ENCODE measurements around the gene IPPK.
A peak's percentile ranks its signal among the peaks of the same experiment; 100 is the strongest.

The IPPK gene

GRCh38 chr9:92600462-92601261 lies 69.3 kb downstream of the IPPK start:
- H4K91ac ChIP-seq (ENCODE audit: low read depth, low read length, poor library complexity), result no peak overlapping the region
- no peak overlapping the region for H3K4ac ChIP-seq (ENCODE audit: low read length)
- H3K4me2 ChIP-seq (ENCODE audit: insufficient read depth, low read length, poor library complexity, severe bottlenecking), result no peak overlapping the region
- no peak for DNase-seq (ENCODE audit: low spot score)
- H4K8ac ChIP-seq (ENCODE audit: low read depth, low read length), result no peak overlapping the region
- no peak overlapping the region for H2BK120ac ChIP-seq (ENCODE audit: low read depth, low read length)
- no peak overlapping the region for H2BK15ac ChIP-seq (ENCODE audit: low read length)
- no peak overlapping the region for H3K14ac ChIP-seq (ENCODE audit: low read length)
- H3K27me3 ChIP-seq (ENCODE audit: control insufficient read depth in 3 of 3, insufficient read depth in 3 of 3, low read depth in 1 of 3, low read length in 3 of 3), result no peaks in the 10 kb centered on the region
- H2BK12ac ChIP-seq (ENCODE audit: low read length), result no peak overlapping the region
- H3K79me1 ChIP-seq (ENCODE audit: low read depth, low read length), result no peaks in the 10 kb centered on the region
- no peak overlapping the region for H3K27ac ChIP-seq (replicated peaks; ENCODE audit: low read length)
- H3K9me3 ChIP-seq (replicated peaks in 1 of 2; ENCODE audit: control insufficient read depth in 2 of 2, insufficient read depth in 1 of 2, low read depth in 1 of 2, low read length in 2 of 2), result peaks cover 0 to 7% of the 10 kb centered on the region in 2 donors
- WGBS, 2 donors (ENCODE audit: extremely low coverage in 2 of 2, insufficient read length in 2 of 2, insufficient replicate concordance in 1 of 2), result no CpG with 5 or more reads among the region's 12 CpGs
- H2AK5ac ChIP-seq (ENCODE audit: low read depth, low read length), result no peak overlapping the region
- no peak overlapping the region for H3K23ac ChIP-seq (ENCODE audit: low read depth, low read length, poor library complexity)
- no peaks in the 10 kb centered on the region for H3K36me3 ChIP-seq (replicated peaks in 1 of 2; ENCODE audit: control insufficient read depth in 2 of 2, insufficient read depth in 2 of 2, low read length in 2 of 2)
- H2AFZ ChIP-seq (ENCODE audit: low read length), result no peak overlapping the region
- H3K4me1 ChIP-seq (ENCODE audit: control insufficient read depth in 2 of 2, insufficient read depth in 1 of 2, low read depth in 1 of 2, low read length in 2 of 2), result no peaks in the 10 kb centered on the region
- H3K9ac ChIP-seq (ENCODE audit: low read depth, low read length, poor library complexity), result peak overlapping the region; percentile 7
- H3K4me3 ChIP-seq (ENCODE audit: low read length in 2 of 2), result no peak overlapping the region
- no peak overlapping the region for H3K18ac ChIP-seq (ENCODE audit: low read length)
- no peak overlapping the region for H2BK5ac ChIP-seq (ENCODE audit: low read length)

GRCh38 chr9:92599938-92600461 lies 69.9 kb downstream of the IPPK start:
- no peak overlapping the region for H3K27ac ChIP-seq (replicated peaks; ENCODE audit: low read length)
- H3K36me3 ChIP-seq (replicated peaks in 1 of 2; ENCODE audit: control insufficient read depth in 2 of 2, insufficient read depth in 2 of 2, low read length in 2 of 2), result no peaks in the 10 kb centered on the region
- DNase-seq (ENCODE audit: low spot score), result no peak
- no peak overlapping the region for H3K4me3 ChIP-seq (ENCODE audit: low read length in 2 of 2)
- no peaks in the 10 kb centered on the region for H3K27me3 ChIP-seq (ENCODE audit: control insufficient read depth in 3 of 3, insufficient read depth in 3 of 3, low read depth in 1 of 3, low read length in 3 of 3)
- H3K4ac ChIP-seq (ENCODE audit: low read length), result no peak overlapping the region
- H3K9ac ChIP-seq (ENCODE audit: low read depth, low read length, poor library complexity), result no peak overlapping the region
- H3K4me2 ChIP-seq (ENCODE audit: insufficient read depth, low read length, poor library complexity, severe bottlenecking), result no peak overlapping the region
- H3K9me3 ChIP-seq (replicated peaks in 1 of 2; ENCODE audit: control insufficient read depth in 2 of 2, insufficient read depth in 1 of 2, low read depth in 1 of 2, low read length in 2 of 2), result peaks cover 0 to 2% of the 10 kb centered on the region in 2 donors
- no peak overlapping the region for H3K23ac ChIP-seq (ENCODE audit: low read depth, low read length, poor library complexity)
- no peaks in the 10 kb centered on the region for H3K79me1 ChIP-seq (ENCODE audit: low read depth, low read length)
- no peak overlapping the region for H2BK15ac ChIP-seq (ENCODE audit: low read length)
- no CpG with 5 or more reads among the region's 4 CpGs for WGBS, 2 donors (ENCODE audit: extremely low coverage in 2 of 2, insufficient read length in 2 of 2, insufficient replicate concordance in 1 of 2)
- H2BK12ac ChIP-seq (ENCODE audit: low read length), result no peak overlapping the region
- H4K8ac ChIP-seq (ENCODE audit: low read depth, low read length), result no peak overlapping the region
- no peak overlapping the region for H2AK5ac ChIP-seq (ENCODE audit: low read depth, low read length)
- no peak overlapping the region for H4K91ac ChIP-seq (ENCODE audit: low read depth, low read length, poor library complexity)
- H2BK5ac ChIP-seq (ENCODE audit: low read length), result no peak overlapping the region
- no peak overlapping the region for H2AFZ ChIP-seq (ENCODE audit: low read length)
- H2BK120ac ChIP-seq (ENCODE audit: low read depth, low read length), result no peak overlapping the region
- no peak overlapping the region for H3K14ac ChIP-seq (ENCODE audit: low read length)
- H3K18ac ChIP-seq (ENCODE audit: low read length), result no peak overlapping the region
- H3K4me1 ChIP-seq (ENCODE audit: control insufficient read depth in 2 of 2, insufficient read depth in 1 of 2, low read depth in 1 of 2, low read length in 2 of 2), result no peaks in the 10 kb centered on the region

- Histone ChIP-seq H2AK5ac (ENCODE audit: low read depth, low read length) (no peak overlapping the region), H2BK5ac (ENCODE audit: low read length) (no peak overlapping the region), H2BK15ac (ENCODE audit: low read length) (no peak overlapping the region), H3K18ac (ENCODE audit: low read length) (no peak overlapping the region), H3K27me3 (ENCODE audit: control insufficient read depth in 3 of 3, insufficient read depth in 3 of 3, low read depth in 1 of 3, low read length in 3 of 3) (no peaks in the 10 kb centered on the region), H3K4me2 (ENCODE audit: insufficient read depth, low read length, poor library complexity, severe bottlenecking) (no peak overlapping the region), H4K8ac (ENCODE audit: low read depth, low read length) (no peak overlapping the region), H2BK12ac (ENCODE audit: low read length) (no peak overlapping the region), H2BK120ac (ENCODE audit: low read depth, low read length) (no peak overlapping the region), H3K9ac (ENCODE audit: low read depth, low read length, poor library complexity) (no peak overlapping the region), H3K79me1 (ENCODE audit: low read depth, low read length) (no peaks in the 10 kb centered on the region), H4K91ac (ENCODE audit: low read depth, low read length, poor library complexity) (no peak overlapping the region), H3K9me3 (replicated peaks in 1 of 2; ENCODE audit: control insufficient read depth in 2 of 2, insufficient read depth in 1 of 2, low read depth in 1 of 2, low read length in 2 of 2) (no peaks in the 10 kb centered on the region), H3K4me1 (ENCODE audit: control insufficient read depth in 2 of 2, insufficient read depth in 1 of 2, low read depth in 1 of 2, low read length in 2 of 2) (no peaks in the 10 kb centered on the region), H3K4ac (ENCODE audit: low read length) (no peak overlapping the region), H3K23ac (ENCODE audit: low read depth, low read length, poor library complexity) (no peak overlapping the region), H3K36me3 (replicated peaks in 1 of 2; ENCODE audit: control insufficient read depth in 2 of 2, insufficient read depth in 2 of 2, low read length in 2 of 2) (no peaks in the 10 kb centered on the region), H3K27ac (replicated peaks; ENCODE audit: low read length) (no peak overlapping the region), H2AFZ (ENCODE audit: low read length) (peak overlapping the region; percentile 17), H3K14ac (ENCODE audit: low read length) (no peak overlapping the region), H3K4me3 (ENCODE audit: low read length in 2 of 2) (no peak overlapping the region)
- no peak for DNase-seq (ENCODE audit: low spot score)
- no CpG with 5 or more reads among the region's 2 CpGs for WGBS, 2 donors (ENCODE audit: extremely low coverage in 2 of 2, insufficient read length in 2 of 2, insufficient replicate concordance in 1 of 2)
Observed at GRCh38 chr9:92598382-92598781, 71.5 kb downstream of the IPPK start.

- H3K36me3 ChIP-seq (replicated peaks in 1 of 2; ENCODE audit: control insufficient read depth in 2 of 2, insufficient read depth in 2 of 2, low read length in 2 of 2), result no peaks in the 10 kb centered on the region
- H3K4me2 ChIP-seq (ENCODE audit: insufficient read depth, low read length, poor library complexity, severe bottlenecking), result no peak overlapping the region
- no peak overlapping the region for H2BK15ac ChIP-seq (ENCODE audit: low read length)
- no peak overlapping the region for H3K23ac ChIP-seq (ENCODE audit: low read depth, low read length, poor library complexity)
- H4K91ac ChIP-seq (ENCODE audit: low read depth, low read length, poor library complexity), result no peak overlapping the region
- no peaks in the 10 kb centered on the region for H3K79me1 ChIP-seq (ENCODE audit: low read depth, low read length)
- H3K18ac ChIP-seq (ENCODE audit: low read length), result no peak overlapping the region
- H3K4me3 ChIP-seq (ENCODE audit: low read length in 2 of 2), result no peak overlapping the region
- no CpG with 5 or more reads among the region's 1 CpG for WGBS, 2 donors (ENCODE audit: extremely low coverage in 2 of 2, insufficient read length in 2 of 2, insufficient replicate concordance in 1 of 2)
- H3K9ac ChIP-seq (ENCODE audit: low read depth, low read length, poor library complexity), result no peak overlapping the region
- no peak overlapping the region for H2BK12ac ChIP-seq (ENCODE audit: low read length)
- no peaks in the 10 kb centered on the region for H3K27me3 ChIP-seq (ENCODE audit: control insufficient read depth in 3 of 3, insufficient read depth in 3 of 3, low read depth in 1 of 3, low read length in 3 of 3)
- H3K4ac ChIP-seq (ENCODE audit: low read length), result no peak overlapping the region
- no peak overlapping the region for H3K27ac ChIP-seq (replicated peaks; ENCODE audit: low read length)
- no peak overlapping the region for H3K14ac ChIP-seq (ENCODE audit: low read length)
- H4K8ac ChIP-seq (ENCODE audit: low read depth, low read length), result no peak overlapping the region
- no peak for DNase-seq (ENCODE audit: low spot score)
- no peak overlapping the region for H2BK5ac ChIP-seq (ENCODE audit: low read length)
- no peaks in the 10 kb centered on the region for H3K9me3 ChIP-seq (replicated peaks in 1 of 2; ENCODE audit: control insufficient read depth in 2 of 2, insufficient read depth in 1 of 2, low read depth in 1 of 2, low read length in 2 of 2)
- no peak overlapping the region for H2AK5ac ChIP-seq (ENCODE audit: low read depth, low read length)
- H2AFZ ChIP-seq (ENCODE audit: low read length), result no peak overlapping the region
- no peaks in the 10 kb centered on the region for H3K4me1 ChIP-seq (ENCODE audit: control insufficient read depth in 2 of 2, insufficient read depth in 1 of 2, low read depth in 1 of 2, low read length in 2 of 2)
- H2BK120ac ChIP-seq (ENCODE audit: low read depth, low read length), result no peak overlapping the region
Observed at GRCh38 chr9:92595930-92596329, 74.0 kb downstream of the IPPK start.

All from neuronal stem cell (in vitro differentiated cells).